Gastroesophageal sphincter (tissue), 3 donors: ENCODE measurements around the gene GSTK1.

Experiments
- CTCF ChIP-seq, 4 experiments: fragments of 200-600 bp in 2 of 4; fragments of 450-650 bp in 2 of 4; sonication (generic) in 1 of 4; IDR thresholded peaks; one replicate each; pipeline ENCODE4 v1.5.1; 2017 to 2019; ENCODE audit warnings: antibody characterized with exemption in 4 of 4, mild to moderate bottlenecking in 2 of 4, moderate library complexity in 2 of 4
- POLR2AphosphoS5 ChIP-seq: sonication (generic); formaldehyde crosslinking; IDR thresholded peaks from one replicate; pipeline ENCODE4 v1.6.1; 2017; ENCODE audit warnings: antibody characterized with exemption

DNA sequence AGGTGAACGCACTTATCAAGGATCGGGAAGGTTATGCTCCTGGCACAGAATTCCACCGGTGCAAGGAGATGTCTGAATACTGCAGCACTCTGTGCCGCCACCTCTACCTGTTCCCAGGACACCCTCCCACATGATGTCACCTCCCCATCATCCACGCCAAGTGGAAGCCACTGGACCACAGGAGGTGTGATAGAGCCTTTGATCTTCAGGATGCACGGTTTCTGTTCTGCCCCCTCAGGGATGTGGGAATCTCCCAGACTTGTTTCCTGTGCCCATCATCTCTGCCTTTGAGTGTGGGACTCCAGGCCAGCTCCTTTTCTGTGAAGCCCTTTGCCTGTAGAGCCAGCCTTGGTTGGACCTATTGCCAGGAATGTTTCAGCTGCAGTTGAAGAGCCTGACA is 41.7 kb downstream of the GSTK1 start:
- TF ChIP-seq POLR2AphosphoS5: no peak
- no peak for TF ChIP-seq CTCF (IDR thresholded peaks at IDR 0.05)
